DND-41 (cell line): ENCODE measurements around the gene HTR3C.

ENCODE experiments used
- ATAC-seq: fragments of 200-7000 bp; cut with Tn5 transposase; 3 replicates; pipeline ENCODE4 v1.9.1; 2021; ENCODE audit warnings: low read depth; ENCODE audit not compliant: insufficient read depth
- DNase-seq: peaks from one replicate; pipeline ENCODE4 v3.0.0-alpha.2; 2020
- H2AFZ ChIP-seq: 2 replicates; pipeline ENCODE4 v1.6.0; 2012; ENCODE audit warnings: low read depth, low read length
- H3K27ac ChIP-seq: 2 replicates; pipeline ENCODE4 v1.5.1; 2012; ENCODE audit warnings: low read length, inconsistent platforms
- H3K27me3 ChIP-seq: fragments of 200-600 bp; sonication (generic); 2 replicates; pipeline ENCODE4 v1.6.0; 2012; ENCODE audit warnings: low read length, mild to moderate bottlenecking, inconsistent platforms; ENCODE audit not compliant: insufficient read depth, poor library complexity
- H3K36me3 ChIP-seq: 2 replicates; pipeline ENCODE4 v1.5.1; 2012; ENCODE audit warnings: low read length, inconsistent platforms; ENCODE audit not compliant: insufficient read depth
- H3K4me1 ChIP-seq: 2 replicates; pipeline ENCODE4 v1.5.1; 2012; ENCODE audit warnings: mild to moderate bottlenecking, low read length; ENCODE audit not compliant: insufficient read depth
- H3K4me2 ChIP-seq: 2 replicates; pipeline ENCODE4 v1.6.0; 2012; ENCODE audit warnings: mild to moderate bottlenecking, moderate library complexity, low read length, inconsistent platforms; ENCODE audit not compliant: insufficient read depth
- H3K4me3 ChIP-seq, 2 experiments: fragments of 200-600 bp in 1 of 2; shearing (Covaris generic) in 1 of 2; 2 replicates each; pipeline ENCODE4 v1.5.1; 2012 to 2016; ENCODE audit warnings: inconsistent platforms in 2 of 2, low read length in 2 of 2, mild to moderate bottlenecking in 2 of 2, low read depth in 1 of 2, moderate library complexity in 1 of 2
- H3K79me2 ChIP-seq: 2 replicates; pipeline ENCODE4 v1.6.0; 2012; ENCODE audit warnings: low read length, inconsistent platforms; ENCODE audit not compliant: insufficient read depth
- H3K9ac ChIP-seq: 2 replicates; pipeline ENCODE4 v1.6.0; 2012; ENCODE audit warnings: low read depth, mild to moderate bottlenecking, inconsistent platforms, low read length, moderate library complexity
- H3K9me3 ChIP-seq: 2 replicates; pipeline ENCODE4 v1.5.1; 2012; ENCODE audit warnings: low read length, moderate library complexity, mild to moderate bottlenecking, inconsistent platforms; ENCODE audit not compliant: insufficient read depth, severe bottlenecking
- H4K20me1 ChIP-seq: 2 replicates; pipeline ENCODE4 v1.6.0; 2012; ENCODE audit warnings: low read length; ENCODE audit not compliant: insufficient read depth
- EZH2 ChIP-seq: IDR thresholded peaks from 3 replicates; pipeline ENCODE4 v1.6.1; 2012; ENCODE audit warnings: borderline replicate concordance, low read depth, mild to moderate bottlenecking, moderate library complexity, low read length, inconsistent platforms; ENCODE audit not compliant: severe bottlenecking
- TF ChIP-seq, protein P1 (sequence below): IDR thresholded peaks from 2 replicates; pipeline ENCODE4 v1.5.1; 2012; ENCODE audit warnings: borderline replicate concordance, low read length, moderate library complexity, mild to moderate bottlenecking; ENCODE audit not compliant: poor library complexity, severe bottlenecking; ENCODE audit errors: extremely low read depth

HTR3C gene

DNA sequence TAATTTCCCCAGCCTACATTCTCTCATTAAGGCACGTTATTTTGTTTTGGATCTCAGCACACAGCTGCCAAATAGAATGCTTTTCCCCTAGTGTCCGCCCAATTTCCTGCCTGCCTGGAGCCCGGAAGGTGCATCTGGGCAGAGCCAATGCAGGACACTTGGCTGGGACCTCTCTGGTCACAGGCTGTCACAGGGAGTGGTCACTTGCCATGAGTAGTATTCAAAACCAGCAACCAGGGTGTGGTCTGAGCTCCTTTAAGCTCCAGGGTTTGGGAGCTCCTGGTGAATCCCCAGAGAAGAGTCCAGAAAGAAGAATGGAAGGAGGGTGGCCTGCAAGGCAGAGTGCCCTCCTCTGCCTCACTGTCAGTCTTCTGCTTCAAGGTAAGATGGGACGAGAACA lies at the start of gene HTR3C:
Gene HTR3C (plus strand): TSS at position 281 of the 400 bp plus-strand sequence. CDS start 34 bp downstream, at position 315.
- H3K36me3 ChIP-seq = no peaks in the 10 kb centered on the region
- no peaks in the 10 kb centered on the region for H3K79me2 ChIP-seq
- no peak for ATAC-seq
- H3K9ac ChIP-seq = no peak within 1 kb of the TSS
- no peaks in the 10 kb centered on the region for H3K9me3 ChIP-seq
- H3K4me2 ChIP-seq = no peak within 1 kb of the TSS
- no peaks in the 10 kb centered on the region for H3K4me1 ChIP-seq
- no peak within 1 kb of the TSS for H2AFZ ChIP-seq
- H3K27ac ChIP-seq = no peak within 1 kb of the TSS
- no peak for DNase-seq
- H3K27me3 ChIP-seq = peaks cover 17% of the 10 kb centered on the region
- no peaks in the 10 kb centered on the region for H4K20me1 ChIP-seq
- TF ChIP-seq, protein P1, sequence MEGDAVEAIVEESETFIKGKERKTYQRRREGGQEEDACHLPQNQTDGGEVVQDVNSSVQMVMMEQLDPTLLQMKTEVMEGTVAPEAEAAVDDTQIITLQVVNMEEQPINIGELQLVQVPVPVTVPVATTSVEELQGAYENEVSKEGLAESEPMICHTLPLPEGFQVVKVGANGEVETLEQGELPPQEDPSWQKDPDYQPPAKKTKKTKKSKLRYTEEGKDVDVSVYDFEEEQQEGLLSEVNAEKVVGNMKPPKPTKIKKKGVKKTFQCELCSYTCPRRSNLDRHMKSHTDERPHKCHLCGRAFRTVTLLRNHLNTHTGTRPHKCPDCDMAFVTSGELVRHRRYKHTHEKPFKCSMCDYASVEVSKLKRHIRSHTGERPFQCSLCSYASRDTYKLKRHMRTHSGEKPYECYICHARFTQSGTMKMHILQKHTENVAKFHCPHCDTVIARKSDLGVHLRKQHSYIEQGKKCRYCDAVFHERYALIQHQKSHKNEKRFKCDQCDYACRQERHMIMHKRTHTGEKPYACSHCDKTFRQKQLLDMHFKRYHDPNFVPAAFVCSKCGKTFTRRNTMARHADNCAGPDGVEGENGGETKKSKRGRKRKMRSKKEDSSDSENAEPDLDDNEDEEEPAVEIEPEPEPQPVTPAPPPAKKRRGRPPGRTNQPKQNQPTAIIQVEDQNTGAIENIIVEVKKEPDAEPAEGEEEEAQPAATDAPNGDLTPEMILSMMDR = no peak
- TF ChIP-seq EZH2 = no peak
- no peak within 1 kb of the TSS for H3K4me3 ChIP-seq

GRCh38 chr3:184003187-184003967 lies 49.5 kb upstream of the HTR3C start:
- Histone ChIP-seq H3K27me3 (no peaks in the 10 kb centered on the region), H3K9ac (no peak overlapping the region), H3K4me1 (peaks cover 20% of the 10 kb centered on the region), H3K4me3 (no peak overlapping the region), H3K27ac (no peak overlapping the region), H3K9me3 (no peaks in the 10 kb centered on the region), H3K79me2 (peaks cover 19% of the 10 kb centered on the region), H4K20me1 (peaks cover 10% of the 10 kb centered on the region; the same call in 1 of the 2 replicates), H3K36me3 (peaks cover 32% of the 10 kb centered on the region), H2AFZ (no peak overlapping the region), H3K4me2 (no peak overlapping the region)
- no peak for DNase-seq
- TF ChIP-seq EZH2 = no peak
- TF ChIP-seq, protein P1 = no peak
- ATAC-seq = no peak

GRCh38 chr3:184004476-184004875 lies 48.4 kb upstream of the HTR3C start:
- no peak overlapping the region for H3K27ac ChIP-seq
- TF ChIP-seq EZH2 = no peak
- TF ChIP-seq, protein P1 = no peak
- no peak overlapping the region for H3K4me3 ChIP-seq
- H3K4me1 ChIP-seq = peaks cover 20% of the 10 kb centered on the region
- ATAC-seq = no peak
- H3K27me3 ChIP-seq = no peaks in the 10 kb centered on the region
- no peak overlapping the region for H3K9ac ChIP-seq
- no peaks in the 10 kb centered on the region for H3K9me3 ChIP-seq
- no peak for DNase-seq
- no peak overlapping the region for H3K4me2 ChIP-seq
- H2AFZ ChIP-seq = no peak overlapping the region
- H4K20me1 ChIP-seq = peaks cover 9% of the 10 kb centered on the region; the same call in 1 of the 2 replicates
- H3K79me2 ChIP-seq = peaks cover 17% of the 10 kb centered on the region
- peaks cover 38% of the 10 kb centered on the region for H3K36me3 ChIP-seq
